HG03175 (cell line): Measurements from ENCODE around the gene ARHGEF37.
A peak's percentile ranks its signal among the peaks of the same experiment; 100 is the strongest.
"Not testable (repeated sequence)": the region's sequence is repeated elsewhere in the genome, so short reads cannot be mapped to it uniquely, and the experiment has no call there.

ENCODE experiments used
- ATAC-seq: cut with Tn5 transposase; IDR thresholded peaks from one replicate; pipeline ENCODE4 v1.9.1; 2021; ENCODE audit warnings: mild to moderate bottlenecking, moderate library complexity; ENCODE audit not compliant: unreplicated experiment

The ARHGEF37 gene

GRCh38 chr5:149563466-149563865, 17.8 kb upstream of the ARHGEF37 start:
- ATAC-seq: no peak

GRCh38 chr5:149564542-149565140, 16.7 kb upstream of the ARHGEF37 start:
- peak; percentile 92 for ATAC-seq

GRCh38 chr5:149567226-149567625, 14.1 kb upstream of the ARHGEF37 start:
- peak; percentile 53 for ATAC-seq

GRCh38 chr5:149572170-149572569, 9.1 kb upstream of the ARHGEF37 start:
- ATAC-seq: no peak

- ATAC-seq: no peak
Observed at GRCh38 chr5:149572576-149573231, 8.6 kb upstream of the ARHGEF37 start.

GRCh38 chr5:149575131-149575530, 6.2 kb upstream of the ARHGEF37 start:
- ATAC-seq: no peak

- no peak for ATAC-seq
Observed at GRCh38 chr5:149576021-149576420, 5.3 kb upstream of the ARHGEF37 start.

- no peak for ATAC-seq
Observed at GRCh38 chr5:149578896-149579295, 2.4 kb upstream of the ARHGEF37 start.

- ATAC-seq: no peak
Observed at GRCh38 chr5:149580808-149581191, 498 bp upstream of the ARHGEF37 start.

GRCh38 chr5:149581931-149582768, 852 bp downstream of the ARHGEF37 start:
- no peak for ATAC-seq

- ATAC-seq: no peak
Observed at GRCh38 chr5:149583394-149583793, 2.1 kb downstream of the ARHGEF37 start.

GRCh38 chr5:149584121-149584520, 2.8 kb downstream of the ARHGEF37 start:
- ATAC-seq: no peak

- no peak for ATAC-seq
Observed at GRCh38 chr5:149585910-149586309, 4.6 kb downstream of the ARHGEF37 start.

- no peak for ATAC-seq
Observed at GRCh38 chr5:149586708-149587318, 5.5 kb downstream of the ARHGEF37 start.

- ATAC-seq: no peak
Observed at GRCh38 chr5:149588936-149589335, 7.6 kb downstream of the ARHGEF37 start.

- ATAC-seq: no peak
Observed at GRCh38 chr5:149593370-149593769, 12.1 kb downstream of the ARHGEF37 start.

GRCh38 chr5:149594206-149594895, 13.1 kb downstream of the ARHGEF37 start:
- no peak for ATAC-seq

GRCh38 chr5:149595105-149595504, 13.8 kb downstream of the ARHGEF37 start:
- not testable (repeated sequence) for ATAC-seq

GRCh38 chr5:149596712-149597111, 15.4 kb downstream of the ARHGEF37 start:
- ATAC-seq: no peak

- no peak for ATAC-seq
Observed at GRCh38 chr5:149597618-149598017, 16.3 kb downstream of the ARHGEF37 start.

GRCh38 chr5:149598234-149598633, 16.9 kb downstream of the ARHGEF37 start:
- not testable (repeated sequence) for ATAC-seq
